ENCODE data around the gene CHRNB4.

- TF ChIP-seq, protein P1, sequence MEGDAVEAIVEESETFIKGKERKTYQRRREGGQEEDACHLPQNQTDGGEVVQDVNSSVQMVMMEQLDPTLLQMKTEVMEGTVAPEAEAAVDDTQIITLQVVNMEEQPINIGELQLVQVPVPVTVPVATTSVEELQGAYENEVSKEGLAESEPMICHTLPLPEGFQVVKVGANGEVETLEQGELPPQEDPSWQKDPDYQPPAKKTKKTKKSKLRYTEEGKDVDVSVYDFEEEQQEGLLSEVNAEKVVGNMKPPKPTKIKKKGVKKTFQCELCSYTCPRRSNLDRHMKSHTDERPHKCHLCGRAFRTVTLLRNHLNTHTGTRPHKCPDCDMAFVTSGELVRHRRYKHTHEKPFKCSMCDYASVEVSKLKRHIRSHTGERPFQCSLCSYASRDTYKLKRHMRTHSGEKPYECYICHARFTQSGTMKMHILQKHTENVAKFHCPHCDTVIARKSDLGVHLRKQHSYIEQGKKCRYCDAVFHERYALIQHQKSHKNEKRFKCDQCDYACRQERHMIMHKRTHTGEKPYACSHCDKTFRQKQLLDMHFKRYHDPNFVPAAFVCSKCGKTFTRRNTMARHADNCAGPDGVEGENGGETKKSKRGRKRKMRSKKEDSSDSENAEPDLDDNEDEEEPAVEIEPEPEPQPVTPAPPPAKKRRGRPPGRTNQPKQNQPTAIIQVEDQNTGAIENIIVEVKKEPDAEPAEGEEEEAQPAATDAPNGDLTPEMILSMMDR (conservative IDR thresholded peaks at IDR 0.05 in 1 of 2, IDR thresholded peaks at IDR 0.05 in 1 of 2; ENCODE audit: extremely low read depth in 1 of 2, insufficient read depth in 1 of 2, low read depth in 1 of 2, low read length in 2 of 2) = no peak
- no peak for TF ChIP-seq EZH2 (IDR thresholded peaks at IDR 0.05; ENCODE audit: borderline replicate concordance, low read length)
Measured at GRCh38 chr15:78619022-78619950, 21.7 kb downstream of the CHRNB4 start.

Data from mammary epithelial cell (primary cell).